Measurements from ENCODE around the gene CCL23.

DNA sequence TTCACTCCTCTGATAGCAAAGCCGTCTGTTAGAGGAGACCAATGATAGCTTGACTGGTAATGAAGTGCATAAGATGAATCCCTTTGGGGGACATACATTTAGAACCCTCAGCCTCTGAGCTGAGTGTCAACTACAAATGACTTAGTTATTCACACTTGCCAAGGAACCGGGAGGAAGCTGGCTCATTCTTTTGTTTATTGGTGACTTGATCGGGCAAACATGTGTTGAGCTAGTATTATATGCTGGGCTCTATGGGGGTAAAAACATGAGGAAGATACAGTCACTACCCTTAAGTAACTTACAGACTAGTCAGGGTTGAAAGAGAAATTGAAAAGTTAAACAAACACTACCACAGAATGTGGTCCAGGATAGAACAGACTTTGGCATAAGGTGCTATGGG, 39.4 kb downstream of the CCL23 start:
- TF ChIP-seq YY1 (IDR thresholded peaks at IDR 0.05; ENCODE audit: insufficient read depth, insufficient read length) (no peak), ZNF274 (IDR thresholded peaks at IDR 0.05; ENCODE audit: low read depth, low read length) (no peak), SUZ12 (IDR thresholded peaks at IDR 0.05; ENCODE audit: extremely low read depth, insufficient read depth, insufficient read length) (no peak)

Measured in NT2/D1 (cell line).